Muscle layer of colon (tissue), 2 donors: Measurements from ENCODE around the gene ITGA6.

Experiments used
- H3K27ac ChIP-seq: one replicate; pipeline ENCODE4 v1.7.0; 2013; ENCODE audit warnings: low read depth, mild to moderate bottlenecking, low read length, moderate library complexity
- H3K27me3 ChIP-seq, 2 donors: one replicate each; pipeline ENCODE4 v1.7.0; 2013; ENCODE audit warnings: low read length in 2 of 2, mild to moderate bottlenecking in 2 of 2; ENCODE audit not compliant: insufficient read depth in 2 of 2, control insufficient read depth in 1 of 2
- H3K36me3 ChIP-seq: one replicate; pipeline ENCODE4 v1.7.0; 2013; ENCODE audit warnings: mild to moderate bottlenecking, low read length; ENCODE audit not compliant: insufficient read depth
- H3K4me1 ChIP-seq: one replicate; pipeline ENCODE4 v1.7.0; 2013; ENCODE audit warnings: mild to moderate bottlenecking, low read length; ENCODE audit not compliant: insufficient read depth
- H3K4me3 ChIP-seq, 2 donors: one replicate each; pipeline ENCODE4 v1.7.0; 2013; ENCODE audit warnings: low read length in 2 of 2, low read depth in 1 of 2, mild to moderate bottlenecking in 1 of 2, moderate library complexity in 1 of 2
- H3K9ac ChIP-seq: one replicate; pipeline ENCODE4 v1.7.0; 2013; ENCODE audit warnings: low read length
- H3K9me3 ChIP-seq: one replicate; pipeline ENCODE4 v1.7.0; 2013; ENCODE audit warnings: mild to moderate bottlenecking, low read length
- donor health status: abdominal sarcoma.
- donor health status: Adenocarcinoma of cecum.

ITGA6 gene

GRCh38 chr2:172402198-172402597, 25.2 kb upstream of the ITGA6 start:
- Histone ChIP-seq H3K4me1 (no peaks in the 10 kb centered on the region), H3K27ac (no peak overlapping the region), H3K4me3 (no peak overlapping the region), H3K36me3 (no peaks in the 10 kb centered on the region), H3K9me3 (no peaks in the 10 kb centered on the region), H3K9ac (no peak overlapping the region), H3K27me3 (no peaks in the 10 kb centered on the region)

GRCh38 chr2:172403402-172403801, 24.0 kb upstream of the ITGA6 start:
- Histone ChIP-seq H3K27me3 (no peaks in the 10 kb centered on the region), H3K9ac (no peak overlapping the region), H3K9me3 (no peaks in the 10 kb centered on the region), H3K36me3 (no peaks in the 10 kb centered on the region), H3K4me3 (no peak overlapping the region), H3K27ac (no peak overlapping the region), H3K4me1 (no peaks in the 10 kb centered on the region)

- H3K27me3 ChIP-seq, result no peaks in the 10 kb centered on the region
- H3K36me3 ChIP-seq, result no peaks in the 10 kb centered on the region
- no peak overlapping the region for H3K9ac ChIP-seq
- no peaks in the 10 kb centered on the region for H3K4me1 ChIP-seq
- H3K9me3 ChIP-seq, result no peaks in the 10 kb centered on the region
- no peak overlapping the region for H3K4me3 ChIP-seq
- H3K27ac ChIP-seq, result no peak overlapping the region
Observed at GRCh38 chr2:172403881-172404468, 23.4 kb upstream of the ITGA6 start.

GRCh38 chr2:172404824-172405223, 22.6 kb upstream of the ITGA6 start:
- H3K4me1 ChIP-seq, result no peaks in the 10 kb centered on the region
- no peak overlapping the region for H3K9ac ChIP-seq
- no peaks in the 10 kb centered on the region for H3K9me3 ChIP-seq
- no peak overlapping the region for H3K27ac ChIP-seq
- H3K27me3 ChIP-seq, result no peaks in the 10 kb centered on the region
- H3K36me3 ChIP-seq, result no peaks in the 10 kb centered on the region
- no peak overlapping the region for H3K4me3 ChIP-seq

GRCh38 chr2:172405673-172406072, 21.7 kb upstream of the ITGA6 start:
- Histone ChIP-seq H3K9ac (no peak overlapping the region), H3K27ac (no peak overlapping the region), H3K36me3 (no peaks in the 10 kb centered on the region), H3K9me3 (no peaks in the 10 kb centered on the region), H3K4me3 (no peak overlapping the region), H3K27me3 (no peaks in the 10 kb centered on the region), H3K4me1 (no peaks in the 10 kb centered on the region)

GRCh38 chr2:172408143-172408766, 19.1 kb upstream of the ITGA6 start:
- no peak overlapping the region for H3K4me3 ChIP-seq
- H3K4me1 ChIP-seq, result no peaks in the 10 kb centered on the region
- H3K9ac ChIP-seq, result no peak overlapping the region
- H3K27me3 ChIP-seq, result no peaks in the 10 kb centered on the region
- H3K36me3 ChIP-seq, result no peaks in the 10 kb centered on the region
- H3K9me3 ChIP-seq, result no peaks in the 10 kb centered on the region
- H3K27ac ChIP-seq, result no peak overlapping the region

GRCh38 chr2:172409042-172409441, 18.3 kb upstream of the ITGA6 start:
- no peaks in the 10 kb centered on the region for H3K4me1 ChIP-seq
- no peak overlapping the region for H3K4me3 ChIP-seq
- no peaks in the 10 kb centered on the region for H3K36me3 ChIP-seq
- no peak overlapping the region for H3K9ac ChIP-seq
- H3K27ac ChIP-seq, result no peak overlapping the region
- H3K27me3 ChIP-seq, result no peaks in the 10 kb centered on the region
- H3K9me3 ChIP-seq, result no peaks in the 10 kb centered on the region

GRCh38 chr2:172412984-172413492, 14.3 kb upstream of the ITGA6 start:
- no peaks in the 10 kb centered on the region for H3K9me3 ChIP-seq
- no peak overlapping the region for H3K27ac ChIP-seq
- H3K27me3 ChIP-seq, result no peaks in the 10 kb centered on the region
- H3K4me1 ChIP-seq, result no peaks in the 10 kb centered on the region
- H3K9ac ChIP-seq, result no peak overlapping the region
- H3K36me3 ChIP-seq, result no peaks in the 10 kb centered on the region
- H3K4me3 ChIP-seq, result no peak overlapping the region

- Histone ChIP-seq H3K9me3 (no peaks in the 10 kb centered on the region), H3K27me3 (no peaks in the 10 kb centered on the region), H3K27ac (no peak overlapping the region), H3K4me3 (no peak overlapping the region), H3K4me1 (no peaks in the 10 kb centered on the region), H3K9ac (no peak overlapping the region), H3K36me3 (no peaks in the 10 kb centered on the region)
Observed at GRCh38 chr2:172415157-172415864, 12.1 kb upstream of the ITGA6 start.

GRCh38 chr2:172415865-172416183, 11.6 kb upstream of the ITGA6 start:
- Histone ChIP-seq H3K9ac (no peak overlapping the region), H3K9me3 (no peaks in the 10 kb centered on the region), H3K4me3 (no peak overlapping the region), H3K36me3 (no peaks in the 10 kb centered on the region), H3K4me1 (no peaks in the 10 kb centered on the region), H3K27me3 (no peaks in the 10 kb centered on the region), H3K27ac (no peak overlapping the region)

- Histone ChIP-seq H3K27me3 (no peaks in the 10 kb centered on the region), H3K36me3 (no peaks in the 10 kb centered on the region), H3K27ac (no peak overlapping the region), H3K9ac (no peak overlapping the region), H3K9me3 (no peaks in the 10 kb centered on the region), H3K4me1 (no peaks in the 10 kb centered on the region), H3K4me3 (no peak overlapping the region)
Observed at GRCh38 chr2:172416447-172417058, 10.8 kb upstream of the ITGA6 start.
